GM21367 (cell line): ENCODE measurements around the gene PLTP.

Source experiments
- ATAC-seq: cut with Tn5 transposase; IDR thresholded peaks from one replicate; pipeline ENCODE4 v1.9.1; 2021; ENCODE audit not compliant: unreplicated experiment

Gene PLTP

DNA sequence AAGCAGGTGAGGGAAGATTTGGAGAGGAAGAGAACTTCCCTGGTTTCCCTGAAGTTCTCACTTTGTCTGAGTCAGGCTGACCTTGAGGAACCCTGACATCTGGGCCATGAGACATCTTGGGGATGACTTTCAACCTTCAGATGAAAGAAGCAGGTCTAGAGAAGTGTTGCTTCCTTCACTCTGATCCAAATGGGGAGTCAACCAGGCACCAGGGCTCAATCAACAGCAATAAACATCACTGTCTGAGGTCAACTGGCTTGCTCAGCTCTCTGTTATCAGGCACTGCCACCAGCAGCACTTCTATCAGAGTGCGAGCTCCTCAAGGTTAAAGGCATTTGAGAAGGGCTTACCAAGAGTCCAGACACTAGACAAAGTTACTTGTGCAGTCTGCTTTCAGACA is 61.0 kb downstream of the PLTP start:
- ATAC-seq, result no peak

DNA sequence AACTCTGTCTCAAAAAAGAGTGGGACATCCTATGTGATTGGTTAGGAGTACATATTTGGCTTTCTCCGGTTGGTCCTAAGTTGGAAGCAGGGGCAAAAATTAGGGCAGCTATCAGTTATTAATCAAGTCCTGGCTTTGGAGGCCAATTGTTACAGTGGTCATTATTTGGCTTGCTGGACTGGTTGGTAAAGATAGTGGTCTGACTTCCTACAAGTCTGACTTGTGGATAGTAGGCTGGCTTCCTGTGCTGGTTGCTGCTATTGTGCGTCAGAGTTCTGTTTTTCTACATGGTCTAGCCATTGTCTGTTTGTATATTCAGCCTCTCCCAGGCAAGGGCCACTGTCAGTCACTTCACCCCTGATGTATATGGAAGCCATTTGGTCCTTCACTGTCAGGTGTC is 61.7 kb downstream of the PLTP start:
- no peak for ATAC-seq

DNA sequence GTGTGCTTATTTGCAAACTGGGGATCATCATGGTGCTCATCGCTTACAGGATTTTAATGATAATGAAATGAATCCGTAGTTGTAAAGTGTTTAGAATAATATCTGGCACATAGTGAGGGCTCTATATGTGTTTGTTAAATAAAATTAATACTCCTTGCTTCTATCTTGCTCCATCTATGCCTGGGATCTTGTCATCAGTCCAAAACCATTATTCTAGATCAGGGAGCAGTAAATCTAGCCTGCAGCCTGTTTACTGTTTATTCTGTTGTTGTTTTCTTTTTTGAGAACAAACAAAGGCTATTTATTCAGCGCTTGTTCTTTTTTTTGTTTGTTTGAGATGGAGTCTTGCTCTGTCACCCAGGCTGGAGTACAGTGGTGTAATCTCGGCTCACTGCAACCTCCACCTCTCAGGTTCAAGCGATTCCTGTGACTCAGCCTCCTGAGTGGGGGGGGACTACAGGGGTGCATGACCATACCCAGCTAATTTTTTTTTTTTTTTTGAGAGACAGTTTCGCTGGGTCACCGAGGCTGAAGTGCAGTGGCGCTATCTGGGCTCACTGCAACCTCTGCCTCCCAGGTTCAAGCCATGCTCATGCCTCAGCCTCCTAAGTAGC is 62.9 kb downstream of the PLTP start:
- ATAC-seq, result no peak
